GM12892 (cell line): Measurements from ENCODE around the gene CASTOR1.

Source experiments
- POLR2A ChIP-seq: IDR thresholded peaks from 2 replicates; pipeline ENCODE4 v1.6.1; 2011; ENCODE audit warnings: low read depth, low read length, control low read depth
- POLR2AphosphoS5 ChIP-seq: IDR thresholded peaks from 2 replicates; pipeline ENCODE4 v1.6.1; 2011; ENCODE audit warnings: low read depth, low read length, control low read depth
- TAF1 ChIP-seq: IDR thresholded peaks from 2 replicates; pipeline ENCODE4 v1.6.1; 2011; ENCODE audit warnings: low read depth, mild to moderate bottlenecking, control low read depth, low read length, borderline replicate concordance

- no peak for TF ChIP-seq POLR2AphosphoS5
- no peak for TF ChIP-seq POLR2A
- TF ChIP-seq TAF1 = no peak
Observed at GRCh38 chr22:30295576-30295975, 6.3 kb upstream of the CASTOR1 start.
